ENCODE measurements around the gene PI4KA.
"Not testable (repeated sequence)": the region's sequence is repeated elsewhere in the genome, so short reads cannot be mapped to it uniquely, and the experiment has no call there.

The PI4KA gene

DNA sequence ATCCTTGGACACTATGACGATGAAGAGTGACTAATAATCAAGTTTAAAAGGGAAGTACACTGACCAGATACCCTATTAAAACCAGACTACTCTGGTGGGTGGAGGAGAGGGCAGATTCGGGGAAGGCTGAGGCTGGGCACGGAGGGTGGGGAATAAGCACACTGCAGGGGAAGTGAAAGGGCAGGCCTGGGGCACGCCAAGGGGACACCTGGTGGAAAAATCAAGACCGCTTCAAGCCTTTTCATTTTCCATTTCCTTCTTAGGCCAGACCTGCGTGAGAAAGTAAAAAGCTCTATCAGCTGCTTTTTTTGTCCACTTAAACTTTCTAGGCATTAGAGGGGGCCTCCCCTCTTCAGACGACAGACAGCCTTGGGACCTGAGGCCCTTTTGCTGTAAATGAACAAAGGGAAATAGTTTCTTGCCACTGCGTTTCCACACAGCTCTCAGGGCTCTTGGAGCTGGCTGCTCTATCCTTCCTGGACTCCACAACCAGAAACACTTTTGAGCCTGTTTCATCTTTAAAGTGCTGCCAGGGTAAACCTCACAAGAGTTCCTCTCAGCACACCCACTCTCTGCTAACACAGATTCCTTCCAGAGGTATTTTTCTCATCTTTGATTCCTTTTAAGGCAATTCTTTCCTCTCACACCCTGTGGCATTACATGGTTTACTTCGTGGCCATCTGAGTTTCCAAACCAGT, 109.7 kb downstream of the PI4KA start:
- no peak for DNase-seq (ENCODE audit: low read depth in 3 of 3)

DNA sequence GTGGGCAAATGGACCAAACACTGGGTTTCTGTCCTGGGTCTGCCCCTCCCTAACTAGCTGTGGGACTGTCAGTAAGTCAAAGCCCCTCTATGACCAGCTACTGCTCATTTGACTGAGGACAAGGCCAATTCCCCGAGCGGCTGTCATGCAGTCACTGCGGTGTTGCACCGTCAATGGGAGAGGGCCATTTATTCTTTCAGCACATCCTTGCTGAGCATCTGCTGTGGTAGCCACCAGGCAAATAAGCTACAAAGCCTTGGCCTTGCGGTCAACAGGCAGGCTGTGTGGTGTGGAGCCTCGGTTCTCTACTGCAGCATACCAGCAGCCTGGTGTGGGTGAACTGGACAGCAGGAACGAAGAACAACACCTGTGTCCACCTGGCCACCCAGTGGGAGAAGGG, 110.5 kb downstream of the PI4KA start:
- DNase-seq (ENCODE audit: low read depth in 3 of 3) = no peak

DNA sequence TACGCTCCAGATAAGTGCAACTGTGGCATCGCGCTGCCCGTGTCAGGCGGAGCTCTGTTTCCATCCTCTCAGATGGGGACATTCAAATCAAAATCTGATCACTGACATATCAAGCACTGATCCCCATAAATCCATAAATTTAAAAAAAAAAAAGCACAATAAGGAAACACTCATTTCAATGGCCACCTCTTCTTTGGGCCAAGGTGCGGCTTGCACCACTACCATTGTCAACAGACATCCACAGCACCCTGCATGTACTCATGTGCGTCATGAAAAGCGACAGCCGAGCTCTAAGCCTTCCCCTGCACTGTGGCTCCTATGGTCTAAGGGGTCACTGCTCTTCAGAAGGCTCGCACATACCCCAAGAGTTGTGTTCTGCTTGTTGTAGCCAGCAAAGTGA, 111.4 kb downstream of the PI4KA start:
- no peak for DNase-seq (ENCODE audit: low read depth in 3 of 3)

DNA sequence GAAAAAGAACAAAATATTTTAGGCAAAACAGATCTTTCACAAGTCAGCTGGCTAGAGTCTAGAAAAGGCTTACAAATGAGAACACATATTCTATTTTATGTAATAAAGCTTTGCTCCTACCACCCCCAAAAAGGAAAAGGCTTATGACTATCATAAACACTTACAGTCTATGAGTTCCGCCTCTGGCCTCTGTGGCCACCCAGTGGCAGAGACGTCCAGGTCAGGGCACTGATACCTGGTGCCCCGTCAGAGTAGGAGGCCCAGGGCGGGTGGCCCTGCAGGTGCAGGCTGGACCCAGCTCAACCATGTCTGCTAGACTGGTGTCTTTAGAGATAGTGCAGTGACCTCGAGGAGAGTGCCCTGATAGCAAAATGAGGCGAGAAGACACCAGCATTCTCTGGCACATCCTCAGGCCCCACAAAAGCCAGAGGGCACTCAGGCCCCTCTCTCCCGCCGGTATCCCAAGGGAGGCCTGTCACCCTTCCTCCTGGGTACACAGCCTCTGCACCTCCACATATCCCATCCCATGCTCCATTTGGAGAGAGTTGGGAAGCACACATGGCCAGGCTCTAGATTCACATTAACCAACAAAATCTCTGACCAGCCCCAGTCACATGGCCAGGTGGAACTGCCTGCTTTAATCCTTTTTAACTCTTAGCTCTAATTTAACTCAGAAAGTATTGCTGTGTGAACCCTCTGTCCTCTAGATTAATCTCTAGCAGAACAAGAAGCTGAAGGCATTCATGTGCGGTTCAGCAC, 112.0 kb downstream of the PI4KA start:
- DNase-seq (ENCODE audit: low read depth in 3 of 3) = no peak

DNA sequence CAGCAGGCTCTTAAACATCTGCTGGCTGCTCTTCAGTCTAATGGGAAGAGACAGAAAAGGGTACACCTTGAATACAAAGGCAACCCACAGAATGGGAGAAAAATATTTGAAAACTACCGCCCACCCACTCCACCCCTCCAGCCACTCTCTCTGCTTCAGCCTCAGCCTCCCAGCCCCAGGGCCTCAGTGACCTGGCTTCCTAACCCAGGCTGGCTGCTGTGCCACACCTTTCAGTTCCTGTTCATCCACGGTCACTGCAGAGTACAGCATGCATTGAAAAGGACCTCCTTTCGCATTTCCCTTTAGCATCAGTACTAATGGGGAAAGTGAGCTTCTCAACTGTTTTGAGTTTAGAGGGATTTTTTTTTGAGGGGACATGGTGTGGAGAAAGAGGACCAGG, 113.5 kb downstream of the PI4KA start:
- no peak for DNase-seq (ENCODE audit: low read depth in 3 of 3)

DNA sequence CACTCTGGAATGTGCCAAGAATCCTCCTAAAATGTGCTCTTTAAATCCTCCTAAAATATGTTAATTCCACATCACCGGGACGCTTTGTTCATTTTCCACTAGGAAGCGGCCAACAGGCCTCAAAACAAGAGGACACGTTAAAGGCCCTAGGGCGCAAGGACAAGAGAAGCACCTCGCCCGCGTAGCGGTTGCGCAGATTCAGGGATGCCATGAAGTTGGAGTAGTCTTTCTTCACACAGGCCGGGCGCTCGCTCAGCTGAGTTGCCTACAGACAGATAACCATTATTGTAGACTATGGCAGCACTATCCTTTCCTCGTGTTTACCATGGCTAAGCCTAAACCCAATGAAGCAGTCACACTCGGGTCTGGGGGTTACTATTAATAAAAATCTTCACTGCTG, 114.2 kb downstream of the PI4KA start:
- DNase-seq (ENCODE audit: low read depth in 3 of 3) = no peak

DNA sequence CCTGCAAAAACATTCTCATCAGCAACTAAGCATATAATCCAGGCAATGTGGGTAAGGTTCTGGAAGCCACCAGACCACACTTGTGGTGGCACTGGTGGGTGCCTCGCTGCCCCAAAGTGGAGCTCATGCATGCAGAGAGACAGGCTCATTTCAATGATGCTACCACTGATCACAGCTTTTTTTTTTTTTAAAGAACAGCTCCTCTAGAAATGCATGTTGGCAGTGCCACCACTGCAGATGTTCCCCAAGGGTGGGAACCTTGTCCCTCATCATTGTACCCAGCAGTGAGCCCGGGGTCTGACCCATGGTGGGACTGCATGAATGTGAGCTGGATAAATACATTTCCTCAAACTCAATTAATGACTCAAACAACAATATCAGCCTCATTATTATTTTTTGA, 115.8 kb downstream of the PI4KA start:
- no peak for DNase-seq (ENCODE audit: low read depth in 3 of 3)

DNA sequence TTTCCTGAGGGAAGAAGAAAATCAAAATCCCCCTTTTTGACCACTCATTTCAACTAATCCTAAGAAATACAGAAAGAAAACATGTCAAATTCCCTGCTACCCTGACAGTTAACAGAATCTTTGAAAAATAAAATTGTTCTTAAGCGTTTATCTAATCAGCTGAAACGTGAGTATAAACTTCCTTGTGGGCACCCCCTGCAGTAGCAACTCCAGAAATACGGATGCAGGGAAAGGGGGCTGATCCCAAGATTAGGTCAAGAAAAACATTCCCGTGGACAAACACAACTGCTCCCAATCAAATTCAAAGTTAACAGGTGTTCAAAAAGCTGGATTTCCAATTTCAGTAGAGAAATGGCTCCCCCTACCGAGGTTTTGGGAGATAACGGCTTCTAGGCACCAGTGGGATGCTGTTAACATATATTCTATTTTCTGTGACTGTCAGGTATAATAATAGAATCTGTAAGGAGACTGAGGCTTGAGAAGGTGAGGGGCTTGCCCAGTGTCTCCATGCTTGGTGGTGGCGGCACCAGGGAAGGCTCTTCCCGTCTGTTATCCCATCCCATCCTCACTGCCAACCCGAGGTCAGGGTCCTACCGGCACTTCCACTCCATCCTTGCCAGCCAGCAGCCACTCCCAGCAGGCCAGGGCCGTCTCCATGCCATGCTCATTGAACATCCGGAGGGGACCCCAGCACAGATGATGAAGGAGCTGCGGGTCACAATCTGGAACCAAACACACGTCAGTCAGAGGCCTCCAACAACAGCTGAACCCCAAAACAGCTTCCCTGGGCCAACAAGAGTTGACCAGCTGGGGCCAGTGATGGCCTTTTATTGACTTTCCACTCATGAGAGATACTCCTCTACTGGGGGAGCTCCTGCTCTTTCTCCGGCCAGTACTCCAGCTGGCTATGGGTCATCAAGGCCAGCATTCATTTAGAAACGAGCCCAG, 116.7 kb downstream of the PI4KA start:
- peak in 2 of 3 donors; percentile 7 to 17 for DNase-seq (ENCODE audit: low read depth in 3 of 3)

DNA sequence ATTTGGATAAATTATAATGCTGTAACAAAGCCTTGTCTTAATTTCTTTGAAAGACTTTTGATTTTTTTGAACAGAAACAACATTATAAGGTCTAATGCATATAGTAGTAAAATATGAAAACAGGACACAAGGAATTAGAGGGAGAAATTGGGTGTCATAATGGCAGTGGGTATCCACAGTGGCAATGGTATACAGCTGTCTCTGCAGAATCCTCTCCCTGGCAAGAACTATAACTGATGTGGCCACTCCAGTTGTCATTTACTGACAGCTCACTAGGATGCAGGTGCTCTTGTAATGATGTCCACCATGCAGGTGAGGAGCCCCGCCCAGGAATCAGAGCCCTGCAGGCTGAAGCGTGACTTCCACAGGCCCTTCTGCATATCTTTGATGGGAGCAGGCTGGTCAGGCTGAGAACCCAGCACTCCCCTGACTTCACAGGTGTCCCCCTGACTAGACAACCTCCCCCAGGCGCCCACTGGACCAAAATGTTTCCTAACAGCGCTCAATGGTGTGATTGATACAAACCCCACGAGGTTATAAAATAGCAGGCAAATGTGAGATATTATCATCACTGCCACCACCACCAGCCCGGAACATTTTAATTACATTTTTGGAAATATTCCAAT, 117.5 kb downstream of the PI4KA start:
- DNase-seq (ENCODE audit: low read depth in 3 of 3) = no peak

DNA sequence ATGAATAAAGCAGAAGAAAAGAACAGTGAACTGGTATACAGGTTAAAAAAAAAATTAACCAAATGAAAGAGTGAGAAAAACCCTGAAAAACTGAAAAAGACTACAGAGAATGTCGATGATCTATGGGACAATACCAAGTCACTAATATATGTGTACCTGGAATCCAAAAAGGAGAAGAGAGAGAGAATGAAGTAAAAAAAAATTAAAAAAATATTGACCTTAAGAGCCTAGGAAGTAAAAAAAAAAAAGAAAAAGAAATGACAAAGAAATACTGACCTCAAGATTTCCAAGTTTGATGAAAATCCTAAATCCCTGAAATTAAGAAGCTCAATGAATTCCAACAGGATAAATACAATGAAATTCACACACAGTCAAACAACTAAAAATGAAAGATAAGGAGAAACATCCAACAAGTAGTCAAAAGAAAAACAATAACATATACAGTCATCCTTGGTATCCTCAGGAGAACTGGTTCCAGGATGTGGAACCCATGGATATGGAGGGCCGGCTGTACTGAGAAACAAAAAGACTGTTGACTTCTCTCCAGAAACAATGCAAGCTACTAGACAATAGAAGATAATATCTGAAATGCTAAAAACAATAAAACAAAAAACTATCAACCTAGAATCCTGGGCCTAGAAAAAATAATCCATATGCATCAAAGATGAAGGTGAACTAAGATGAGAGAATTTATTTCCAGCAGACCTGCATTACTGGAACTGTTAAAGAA, 118.2 kb downstream of the PI4KA start:
- DNase-seq (ENCODE audit: low read depth in 3 of 3) = no peak

DNA sequence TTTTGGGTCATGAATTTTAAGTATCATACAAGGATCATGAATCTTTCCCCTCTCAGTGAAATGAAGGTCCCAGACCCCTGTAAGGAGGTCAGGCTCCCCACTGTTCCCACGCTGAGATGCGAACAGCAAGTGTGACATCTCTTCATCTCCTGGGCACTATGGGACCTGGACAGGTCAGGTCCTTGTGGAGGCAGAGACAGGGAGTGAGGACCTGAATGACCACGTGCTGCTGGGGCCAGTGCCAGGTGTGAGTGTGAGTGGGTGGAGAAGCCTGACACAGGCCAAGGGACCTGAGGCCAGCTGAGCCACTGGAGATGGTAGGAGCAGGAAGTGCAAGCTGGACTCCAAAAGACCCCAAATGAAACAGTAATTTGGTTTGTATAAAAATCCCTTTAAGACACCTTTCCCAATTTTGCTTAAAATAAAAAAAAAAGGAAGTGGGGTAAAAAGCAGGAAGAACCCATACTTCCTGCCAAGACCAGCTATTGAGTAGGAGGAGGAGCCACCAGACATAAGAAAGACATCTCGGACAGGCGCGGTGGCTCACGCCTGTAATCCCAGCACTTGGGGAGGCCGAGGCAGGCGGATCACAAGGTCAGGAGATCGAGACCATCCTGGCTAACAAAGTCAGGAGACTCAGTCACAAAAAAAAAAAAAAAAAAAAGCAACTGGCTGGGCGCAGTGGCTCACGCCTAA, 120.1 kb downstream of the PI4KA start:
- no peak for DNase-seq (ENCODE audit: low read depth in 3 of 3)

DNA sequence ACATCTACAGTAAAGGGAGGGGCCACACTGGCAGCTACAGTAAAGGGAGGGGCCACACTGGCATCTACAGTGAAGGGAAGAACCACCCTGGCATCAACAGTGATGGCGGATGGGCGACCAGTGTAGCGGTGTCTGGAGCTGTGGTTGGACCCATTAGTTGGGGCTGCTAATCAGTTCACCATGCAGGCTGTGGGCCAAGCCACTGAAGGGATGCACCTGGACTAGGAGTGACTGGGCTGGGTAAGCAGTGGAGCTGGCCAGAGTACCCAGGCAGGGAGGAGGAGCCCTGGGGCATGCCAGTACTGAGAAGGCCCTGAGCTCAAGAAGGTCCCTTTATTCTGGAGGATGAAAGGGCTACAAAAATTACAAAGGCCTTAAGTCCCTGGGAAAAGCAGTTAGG, 121.7 kb downstream of the PI4KA start:
- DNase-seq (ENCODE audit: low read depth in 3 of 3) = not testable (repeated sequence)

DNA sequence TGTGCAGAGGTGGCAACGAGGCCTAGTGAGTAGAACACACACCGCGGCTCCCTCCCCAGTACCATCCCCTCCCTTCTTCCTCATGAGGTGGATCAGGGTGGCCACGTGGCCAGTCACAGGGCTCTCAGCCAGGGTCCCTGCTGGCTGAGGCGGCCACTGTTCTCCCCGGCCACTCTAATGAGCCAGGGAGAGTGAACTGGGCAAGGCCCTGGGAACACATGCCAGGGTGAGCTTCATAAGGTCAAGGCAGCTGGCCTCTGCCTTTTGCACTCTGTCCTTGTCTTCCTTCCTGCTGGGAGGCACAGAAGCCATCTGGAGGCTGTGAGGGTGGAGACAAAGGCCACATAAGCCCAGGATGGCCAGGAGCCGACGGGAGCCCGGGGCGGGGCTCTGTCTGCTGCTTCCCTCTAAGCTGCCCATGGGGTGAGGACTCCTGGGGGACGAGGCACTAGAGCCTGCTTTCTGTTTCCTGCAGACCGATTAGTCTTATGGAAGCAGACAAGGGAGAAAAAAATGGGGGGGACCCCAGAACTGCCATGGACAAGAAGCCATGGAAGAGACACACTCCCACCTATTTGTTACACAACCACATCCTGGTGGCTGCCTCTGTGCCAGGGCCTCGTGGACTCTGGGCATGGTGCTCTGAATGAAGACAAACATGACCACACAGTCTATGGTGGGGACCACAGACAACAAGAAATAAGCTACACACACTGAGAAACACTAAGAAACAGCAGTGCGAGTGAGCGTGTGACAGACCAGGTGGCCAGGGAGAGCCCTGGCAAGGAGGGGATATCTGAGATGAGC, 123.1 kb downstream of the PI4KA start:
- not testable (repeated sequence) for DNase-seq (ENCODE audit: low read depth in 3 of 3)

DNA sequence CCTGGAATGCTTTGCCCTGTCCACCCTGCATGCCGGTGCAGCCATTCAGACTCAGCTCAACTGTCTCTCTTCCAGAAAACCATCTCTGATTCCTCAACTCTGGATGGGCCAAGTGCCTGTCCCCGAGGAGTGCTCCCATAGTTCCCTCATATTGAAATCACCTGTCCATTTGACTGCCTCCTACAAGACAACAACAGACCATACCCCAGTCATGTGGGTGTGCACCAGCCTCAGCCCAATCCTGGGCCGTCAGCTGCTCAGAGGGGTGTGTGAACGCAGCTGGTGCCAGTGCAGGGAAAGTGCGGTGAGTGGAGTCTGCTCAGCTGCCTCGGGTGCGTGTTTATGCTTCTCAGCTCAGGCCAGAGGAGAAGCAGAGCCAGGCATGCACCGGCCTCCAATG, 126.2 kb downstream of the PI4KA start:
- not testable (repeated sequence) for DNase-seq (ENCODE audit: low read depth in 3 of 3)

DNA sequence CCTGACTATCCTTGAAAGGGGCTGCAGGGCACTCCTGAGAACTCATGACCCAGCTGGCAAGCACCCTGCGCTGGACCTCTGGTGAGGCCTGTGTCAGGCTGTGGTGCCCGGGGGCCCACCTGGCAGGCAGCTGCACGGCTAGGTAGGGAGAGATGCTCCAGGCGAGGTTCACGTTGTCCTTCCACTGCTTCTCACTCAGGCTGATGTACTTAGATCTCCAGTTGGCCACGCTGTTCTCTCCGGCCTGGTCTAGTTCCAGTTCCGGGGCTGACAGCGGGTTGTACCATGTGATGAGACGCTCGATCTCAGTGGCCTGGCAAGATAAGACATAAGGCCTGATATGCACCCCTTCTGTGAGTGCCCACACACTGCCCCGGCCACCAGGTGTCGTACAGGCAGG, 129.4 kb downstream of the PI4KA start:
- DNase-seq (ENCODE audit: low read depth in 3 of 3) = no peak

DNA sequence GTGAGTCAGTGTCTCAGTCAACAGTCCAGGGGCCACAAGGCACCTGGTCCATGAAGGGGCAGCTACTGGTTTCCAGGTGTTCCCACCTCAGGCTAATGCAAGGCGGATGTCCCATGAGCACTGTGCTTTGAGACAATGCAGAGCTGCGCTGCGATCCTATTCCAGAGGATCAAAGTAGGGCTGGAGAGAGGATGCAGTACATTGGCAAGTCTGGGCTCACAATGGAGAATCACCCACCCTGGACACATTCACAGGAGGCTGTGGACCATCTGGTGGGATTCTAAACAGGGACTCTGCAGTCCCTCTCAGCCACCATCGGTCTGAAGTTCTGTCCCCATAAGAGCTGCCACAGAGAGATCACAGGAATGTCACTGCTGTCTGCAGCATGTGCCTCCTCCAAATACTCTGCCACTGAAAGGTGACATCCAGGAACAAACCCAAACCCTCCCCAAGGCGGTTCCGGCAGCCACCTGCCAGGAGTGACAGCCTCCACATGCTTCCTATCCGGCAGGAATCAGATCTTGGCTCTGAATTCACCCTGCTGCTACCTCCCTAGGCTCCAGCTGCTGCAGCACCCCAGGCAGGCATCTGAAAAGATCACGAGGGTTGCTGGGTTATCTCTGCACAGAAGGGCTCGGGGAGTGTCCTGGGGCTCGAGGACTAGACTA, 130.0 kb downstream of the PI4KA start:
- DNase-seq (ENCODE audit: low read depth in 3 of 3) = no peak

DNA sequence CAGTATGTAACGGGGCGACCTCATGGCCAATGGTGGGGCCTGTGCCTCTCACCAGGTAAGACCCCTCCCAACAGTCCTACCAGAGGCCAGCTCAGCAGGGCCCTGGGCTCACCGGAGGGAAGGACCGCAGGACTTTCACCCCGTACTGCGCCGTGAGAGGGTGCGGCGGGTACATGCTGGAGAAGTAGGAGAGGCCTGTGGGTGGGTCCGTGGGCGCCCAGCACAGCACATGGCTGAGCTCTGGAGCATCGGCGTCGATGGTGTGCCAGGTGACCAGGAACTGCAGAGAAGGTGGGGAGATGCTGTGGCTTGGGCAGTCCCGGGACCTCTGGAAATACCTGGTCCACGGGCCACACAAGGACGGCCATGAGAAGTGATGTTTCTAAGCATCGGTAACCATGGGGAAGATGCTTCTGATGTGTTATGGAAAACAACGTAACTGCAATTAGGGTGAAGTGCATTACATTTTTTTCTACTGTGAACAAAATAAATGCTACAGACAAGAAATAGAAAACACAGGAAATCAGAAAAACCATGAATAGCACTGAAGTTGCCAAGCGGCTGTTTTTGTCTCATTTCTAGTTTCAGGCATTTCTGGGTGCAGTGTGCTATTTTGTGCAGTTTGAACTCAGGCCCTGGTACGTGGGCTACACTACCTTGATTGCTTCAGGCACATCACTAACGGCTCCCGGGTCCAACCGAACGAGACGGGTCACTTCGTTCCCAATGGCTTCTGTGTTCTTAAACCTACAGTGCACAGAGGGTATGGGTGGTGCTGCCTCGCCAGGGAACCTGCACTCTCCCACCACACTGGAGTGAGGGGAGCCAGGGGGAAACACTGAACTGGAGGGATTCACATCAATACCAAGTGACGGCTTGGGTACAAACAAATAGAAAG, 131.2 kb downstream of the PI4KA start:
- DNase-seq (ENCODE audit: low read depth in 3 of 3) = no peak

DNA sequence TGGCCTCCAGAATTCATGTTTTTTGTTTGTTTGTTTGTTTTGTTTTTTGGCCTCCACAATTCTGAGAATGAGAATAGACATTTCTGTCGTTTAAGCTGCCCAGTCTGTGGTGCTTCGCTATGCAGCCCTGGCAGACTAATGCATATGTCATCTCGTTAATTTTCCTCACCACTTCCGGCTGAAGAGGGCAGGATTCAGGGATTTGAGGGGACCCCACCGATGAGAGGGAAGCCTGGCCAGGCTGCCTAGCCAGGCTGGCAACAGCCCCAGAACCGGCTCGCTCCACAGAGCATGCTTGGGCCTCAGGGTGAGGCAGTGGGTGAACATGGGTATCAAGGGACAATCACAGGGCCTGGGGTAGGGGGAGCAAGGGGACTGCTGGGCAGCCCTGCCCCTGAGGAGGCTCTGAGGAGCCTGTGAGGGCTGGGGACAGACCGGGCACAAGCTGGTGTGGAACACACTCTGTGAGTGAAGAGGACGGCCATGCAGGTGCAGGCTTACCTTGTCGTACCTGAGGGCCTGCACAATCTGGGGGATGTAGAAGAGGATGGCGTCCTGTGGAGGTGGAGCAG, 132.5 kb downstream of the PI4KA start:
- DNase-seq (ENCODE audit: low read depth in 3 of 3) = no peak
